Thoracic aorta (tissue), 2 donors: ENCODE results near the gene CDKAL1. TPM values are rescaled to one million over a fixed set of nuclear protein-coding genes. Genes with fewer than 3 reads are reported as not detected.

ENCODE experiments used
- ATAC-seq: fragments of 150-250 bp; one replicate; pipeline ENCODE4 v1.8.0; 2017; ENCODE audit warnings: low read depth; ENCODE audit not compliant: insufficient number of reproducible peaks, low FRiP score
- DNase-seq: peaks from one replicate; pipeline ENCODE4 v3.0.0-alpha.2; 2020; ENCODE audit warnings: low spot score
- H3K27ac ChIP-seq, 2 donors: fragments of 200-600 bp; sonication (generic); 1 replicate in 1 of 2; 2 replicates in 1 of 2; pipeline ENCODE4 v1.5.1; 2016; ENCODE audit warnings: mild to moderate bottlenecking in 2 of 2, moderate library complexity in 2 of 2
- H3K27me3 ChIP-seq: fragments of 200-600 bp; sonication (generic); replicated peaks from 2 replicates; pipeline ENCODE4 v1.6.0; 2016; ENCODE audit warnings: mild to moderate bottlenecking; ENCODE audit not compliant: insufficient read depth
- H3K36me3 ChIP-seq: fragments of 200-600 bp; sonication (generic); one replicate; pipeline ENCODE4 v1.5.1; 2016
- H3K4me1 ChIP-seq, 2 donors: fragments of 200-600 bp; sonication (generic); 1 replicate in 1 of 2; 2 replicates in 1 of 2; pipeline versions ENCODE4 v1.5.1 to v1.6.0; 2016; ENCODE audit warnings: low read depth in 2 of 2, mild to moderate bottlenecking in 1 of 2; ENCODE audit not compliant: control insufficient read depth in 1 of 2
- H3K4me3 ChIP-seq: fragments of 200-600 bp; sonication (generic); 2 replicates; pipeline ENCODE4 v1.5.1; 2016; ENCODE audit warnings: mild to moderate bottlenecking
- H3K9me3 ChIP-seq: fragments of 200-600 bp; sonication (generic); 2 replicates; pipeline ENCODE4 v1.5.1; 2016
- total RNA-seq, 2 donors: library from RNA; depleted of rRNA; stranded (reverse); fragments of >200 nt; gene quantifications; one replicate each; pipeline versions ENCODE4 v1.1.0 to v1.2.3, GENCODE V29; 2016
- TF ChIP-seq, protein P1 (sequence below): fragments of 200-600 bp; sonication (generic); IDR thresholded peaks from one replicate; pipeline ENCODE4 v1.5.1; 2019; ENCODE audit warnings: antibody characterized with exemption

CDKAL1 gene
- total RNA-seq, 2 donors from 2014 or later, result 8.5 to 14.6 TPM

DNA sequence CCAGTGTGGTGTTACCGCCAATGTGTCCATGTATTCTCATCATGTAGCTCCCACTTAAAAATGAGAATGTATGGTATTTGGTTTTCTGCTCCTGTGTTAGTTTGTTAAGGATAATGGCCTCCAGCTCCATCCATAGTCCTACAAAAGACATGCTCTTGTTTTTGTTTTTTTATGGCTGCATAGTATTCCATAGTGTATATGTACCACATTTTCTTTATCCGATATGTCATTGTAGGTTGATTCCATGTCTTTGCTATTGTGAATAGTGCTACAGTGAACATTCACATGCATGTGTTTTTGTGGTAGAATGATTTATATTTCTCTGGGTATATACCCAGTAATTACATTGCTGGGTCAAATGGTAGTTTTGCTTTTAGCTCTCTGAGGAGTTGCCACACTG lies 207.2 kb downstream of the CDKAL1 start:
- H3K27me3 ChIP-seq, result no peaks in the 10 kb centered on the region
- no peak for DNase-seq
- H3K27ac ChIP-seq, result no peak overlapping the region
- no peaks in the 10 kb centered on the region for H3K9me3 ChIP-seq
- ATAC-seq, result no peak
- no peaks in the 10 kb centered on the region for H3K36me3 ChIP-seq
- TF ChIP-seq, protein P1, sequence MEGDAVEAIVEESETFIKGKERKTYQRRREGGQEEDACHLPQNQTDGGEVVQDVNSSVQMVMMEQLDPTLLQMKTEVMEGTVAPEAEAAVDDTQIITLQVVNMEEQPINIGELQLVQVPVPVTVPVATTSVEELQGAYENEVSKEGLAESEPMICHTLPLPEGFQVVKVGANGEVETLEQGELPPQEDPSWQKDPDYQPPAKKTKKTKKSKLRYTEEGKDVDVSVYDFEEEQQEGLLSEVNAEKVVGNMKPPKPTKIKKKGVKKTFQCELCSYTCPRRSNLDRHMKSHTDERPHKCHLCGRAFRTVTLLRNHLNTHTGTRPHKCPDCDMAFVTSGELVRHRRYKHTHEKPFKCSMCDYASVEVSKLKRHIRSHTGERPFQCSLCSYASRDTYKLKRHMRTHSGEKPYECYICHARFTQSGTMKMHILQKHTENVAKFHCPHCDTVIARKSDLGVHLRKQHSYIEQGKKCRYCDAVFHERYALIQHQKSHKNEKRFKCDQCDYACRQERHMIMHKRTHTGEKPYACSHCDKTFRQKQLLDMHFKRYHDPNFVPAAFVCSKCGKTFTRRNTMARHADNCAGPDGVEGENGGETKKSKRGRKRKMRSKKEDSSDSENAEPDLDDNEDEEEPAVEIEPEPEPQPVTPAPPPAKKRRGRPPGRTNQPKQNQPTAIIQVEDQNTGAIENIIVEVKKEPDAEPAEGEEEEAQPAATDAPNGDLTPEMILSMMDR, result no peak
- H3K4me3 ChIP-seq, result no peak overlapping the region
- peaks cover 4 to 6% of the 10 kb centered on the region in 2 donors for H3K4me1 ChIP-seq

DNA sequence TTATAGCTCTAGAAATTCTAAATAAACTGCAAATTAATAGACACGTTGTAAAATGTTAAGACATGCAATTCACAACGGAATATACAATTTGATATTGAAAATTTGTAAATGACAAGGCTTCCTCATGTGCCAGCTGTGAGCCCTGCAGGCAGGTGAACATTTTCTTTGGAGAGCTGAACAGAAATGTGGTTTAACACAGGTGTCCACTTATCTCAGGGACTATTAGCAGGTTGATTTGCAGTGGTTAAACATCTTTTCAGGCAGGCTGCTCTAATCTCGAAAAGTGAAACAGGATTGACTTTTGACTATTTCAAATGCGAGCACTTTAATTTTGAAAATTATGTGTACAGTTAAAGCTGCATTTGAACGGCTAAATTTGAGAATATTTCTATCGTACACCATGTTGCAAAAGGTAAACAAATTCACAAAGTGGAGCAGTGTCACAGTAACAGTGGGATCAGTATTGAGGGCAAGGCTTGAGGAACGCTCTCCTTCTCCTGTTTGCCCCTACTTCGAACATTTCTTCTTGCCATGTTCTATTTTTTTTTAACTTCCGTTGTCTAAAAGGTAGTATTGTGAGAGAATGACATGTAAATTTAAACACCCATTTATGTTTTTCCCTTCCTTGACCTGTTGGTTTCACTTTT lies 210.8 kb downstream of the CDKAL1 start:
- peaks cover 4 to 7% of the 10 kb centered on the region in 2 donors for H3K4me1 ChIP-seq
- H3K36me3 ChIP-seq, result no peaks in the 10 kb centered on the region
- no peak for ATAC-seq
- no peaks in the 10 kb centered on the region for H3K9me3 ChIP-seq
- no peaks in the 10 kb centered on the region for H3K27me3 ChIP-seq
- no peak for DNase-seq
- H3K27ac ChIP-seq, result no peak overlapping the region
- H3K4me3 ChIP-seq, result no peak overlapping the region
- TF ChIP-seq, protein P1, result no peak

DNA sequence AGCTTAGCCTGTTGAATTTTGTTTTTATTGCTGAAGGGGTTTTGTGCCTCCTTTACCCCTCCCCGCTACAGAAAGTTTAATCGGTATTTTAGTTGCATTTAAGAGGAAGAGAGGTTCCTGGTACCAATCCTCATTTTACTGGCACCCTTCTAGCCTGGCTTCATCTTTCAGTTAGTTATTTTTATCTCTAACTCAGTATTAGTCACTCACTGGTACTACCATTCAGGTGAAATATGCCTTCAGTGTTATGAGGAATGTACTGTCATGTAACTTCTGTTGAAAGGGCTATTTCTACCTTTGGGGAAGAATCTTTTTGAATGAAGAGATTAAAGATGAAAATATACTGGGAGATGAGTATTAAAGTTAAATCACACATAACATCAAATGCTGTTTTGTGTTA lies 211.8 kb downstream of the CDKAL1 start:
- Histone ChIP-seq H3K9me3 (no peaks in the 10 kb centered on the region), H3K27ac (no peak overlapping the region), H3K4me1 (peaks cover 4 to 7% of the 10 kb centered on the region in 2 donors), H3K4me3 (no peak overlapping the region), H3K36me3 (no peaks in the 10 kb centered on the region), H3K27me3 (no peaks in the 10 kb centered on the region)
- ATAC-seq (no peak), DNase-seq (no peak)
- TF ChIP-seq, protein P1, result no peak

DNA sequence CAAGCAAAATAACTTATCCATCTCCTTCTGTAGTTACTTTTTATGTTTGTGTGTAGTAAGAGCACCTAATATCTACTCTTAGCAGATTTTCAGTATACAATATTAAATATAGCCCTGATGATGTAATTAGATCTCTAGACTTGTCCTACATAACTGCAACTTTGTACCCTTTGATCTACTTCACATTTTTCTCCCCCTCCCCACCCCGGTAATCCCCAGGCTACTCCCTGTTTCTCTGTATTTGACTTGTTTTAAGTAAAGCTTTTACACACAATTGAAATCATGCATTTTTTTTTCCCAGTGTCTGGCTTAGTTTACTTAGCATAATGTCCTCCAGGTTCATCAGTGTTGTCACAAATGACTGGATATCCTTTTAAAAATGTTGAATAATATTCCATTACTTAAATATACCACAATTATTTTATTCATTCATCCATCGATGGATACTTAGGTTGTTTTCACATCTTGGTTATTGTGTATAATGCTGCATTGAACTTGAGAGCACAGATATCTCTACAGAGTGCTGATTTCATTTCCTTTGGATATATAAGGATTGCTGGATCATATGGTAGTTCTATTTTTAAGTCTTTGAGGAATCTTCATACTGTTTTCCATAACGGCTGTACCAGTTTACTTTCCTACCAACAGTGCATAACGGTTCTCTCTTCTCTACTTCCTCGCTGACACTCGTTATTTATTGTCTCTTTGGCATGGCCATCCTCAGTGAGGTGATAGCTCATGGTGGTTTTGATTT lies 212.7 kb downstream of the CDKAL1 start:
- H3K4me3 ChIP-seq, result no peak overlapping the region
- H3K27ac ChIP-seq, result no peak overlapping the region
- ATAC-seq (no peak), DNase-seq (no peak)
- no peaks in the 10 kb centered on the region for H3K9me3 ChIP-seq
- H3K36me3 ChIP-seq, result no peaks in the 10 kb centered on the region
- H3K4me1 ChIP-seq, result peaks cover 4 to 7% of the 10 kb centered on the region in 2 donors
- TF ChIP-seq, protein P1, result no peak
- no peaks in the 10 kb centered on the region for H3K27me3 ChIP-seq

DNA sequence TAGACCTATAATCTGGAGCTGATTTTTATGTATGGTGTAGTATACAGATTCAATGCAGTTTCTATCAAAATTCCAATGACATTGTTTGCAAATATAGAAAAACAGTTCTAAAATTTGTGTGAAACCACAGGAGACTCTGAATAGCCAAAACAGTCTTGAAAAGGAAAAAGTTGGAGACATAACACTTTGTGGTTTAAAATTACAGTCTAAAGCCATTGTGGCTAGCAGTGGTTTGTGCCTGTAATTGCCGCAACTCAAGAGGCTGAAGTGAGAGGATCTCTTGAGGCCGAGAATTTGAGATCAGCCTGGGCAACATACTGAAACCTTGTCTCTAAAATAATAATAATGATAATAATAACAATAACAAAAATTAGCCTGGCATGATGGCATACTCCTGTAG lies 213.7 kb downstream of the CDKAL1 start:
- no peak for ATAC-seq
- no peaks in the 10 kb centered on the region for H3K36me3 ChIP-seq
- no peak for DNase-seq
- no peaks in the 10 kb centered on the region for H3K27me3 ChIP-seq
- no peak overlapping the region for H3K27ac ChIP-seq
- H3K4me3 ChIP-seq, result no peak overlapping the region
- H3K4me1 ChIP-seq, result peaks cover 4 to 7% of the 10 kb centered on the region in 2 donors
- no peaks in the 10 kb centered on the region for H3K9me3 ChIP-seq
- TF ChIP-seq, protein P1, result no peak
